AG10803 (cell line): ENCODE results near the gene ARMCX5.

ENCODE experiments used
- DNase-seq: peaks from one replicate; pipeline ENCODE4 v3.0.0; 2010; ENCODE audit warnings: low read depth
- H3K4me3 ChIP-seq: 2 replicates; pipeline ENCODE4 v1.5.1; 2011; ENCODE audit warnings: mild to moderate bottlenecking, low read length, control low read depth
- CTCF ChIP-seq: conservative IDR thresholded peaks from 2 replicates; pipeline ENCODE4 v1.5.1; 2011; ENCODE audit warnings: mild to moderate bottlenecking, low read length, control low read depth, inconsistent platforms

ARMCX5 gene

DNA sequence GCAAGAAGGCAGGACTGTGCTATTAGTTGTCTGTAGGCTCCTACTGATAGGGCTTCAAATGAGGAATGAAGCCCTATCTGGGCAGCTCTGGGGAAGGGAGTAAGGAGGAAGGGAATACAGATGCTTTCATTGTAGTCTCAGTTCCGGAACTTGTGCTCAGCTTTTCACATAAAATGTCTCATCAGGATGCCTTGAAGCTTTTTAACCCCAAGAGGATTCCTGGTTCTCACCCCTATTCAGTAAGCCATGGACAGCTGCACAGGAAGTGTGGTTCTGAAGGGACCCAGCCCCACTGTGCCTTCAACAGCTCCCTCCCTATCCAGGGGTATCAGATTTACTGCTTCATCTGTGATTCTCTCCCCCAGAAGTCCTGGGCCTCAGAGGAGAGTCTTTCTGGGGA, 5.0 kb downstream of the ARMCX5 start:
- no peak for TF ChIP-seq CTCF
- no peak for DNase-seq
- no peak overlapping the region for H3K4me3 ChIP-seq

GRCh38 chrX:102606115-102606514, 6.8 kb downstream of the ARMCX5 start:
- DNase-seq: no peak
- no peak for TF ChIP-seq CTCF
- no peak overlapping the region for H3K4me3 ChIP-seq

DNA sequence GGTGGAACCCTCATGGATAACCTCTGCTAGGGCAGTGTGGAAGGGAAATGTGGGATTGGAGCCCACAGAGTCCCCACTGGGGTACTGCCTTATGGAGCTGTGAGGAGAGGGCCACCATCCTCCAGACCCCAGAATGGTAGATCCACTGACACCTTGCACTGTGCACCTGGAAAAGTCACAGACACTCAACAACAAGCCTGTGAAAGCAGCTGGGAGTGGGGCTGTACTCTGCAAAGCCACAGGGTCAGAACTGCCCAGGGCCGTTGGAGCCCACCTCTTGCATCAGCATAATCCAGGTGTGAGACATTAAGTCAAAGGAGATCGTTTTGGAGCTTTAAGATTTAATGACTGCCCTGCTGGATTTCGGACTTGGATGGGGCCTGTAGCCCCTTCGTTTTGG, 11.6 kb downstream of the ARMCX5 start:
- DNase-seq: no peak
- TF ChIP-seq CTCF: no peak
- H3K4me3 ChIP-seq: no peak overlapping the region

DNA sequence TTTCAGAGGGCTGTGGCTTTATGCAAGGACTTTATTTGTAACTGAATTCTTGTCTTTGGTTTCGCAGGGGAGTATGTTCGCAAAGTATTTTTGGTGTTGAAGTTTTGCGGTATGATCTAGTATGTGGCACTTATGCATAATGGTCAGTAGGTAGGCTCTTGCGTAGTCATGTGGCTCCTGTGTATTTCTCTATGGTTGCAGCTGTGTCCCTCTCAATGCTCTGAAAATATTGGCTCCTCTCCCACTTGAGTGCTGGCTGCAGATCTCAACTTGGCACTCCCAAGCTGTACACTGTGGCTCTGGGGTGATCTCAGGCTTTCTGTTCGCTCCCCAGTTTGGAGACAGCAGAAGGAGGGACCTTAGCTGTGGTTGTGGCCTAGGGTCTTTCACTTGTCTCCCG, 24.8 kb downstream of the ARMCX5 start:
- H3K4me3 ChIP-seq: no peak overlapping the region
- TF ChIP-seq CTCF: no peak
- peak; percentile 5 for DNase-seq

- H3K4me3 ChIP-seq: no peak overlapping the region
- no peak for TF ChIP-seq CTCF
- no peak for DNase-seq
Observed at GRCh38 chrX:102627640-102628039, 28.3 kb downstream of the ARMCX5 start.

DNA sequence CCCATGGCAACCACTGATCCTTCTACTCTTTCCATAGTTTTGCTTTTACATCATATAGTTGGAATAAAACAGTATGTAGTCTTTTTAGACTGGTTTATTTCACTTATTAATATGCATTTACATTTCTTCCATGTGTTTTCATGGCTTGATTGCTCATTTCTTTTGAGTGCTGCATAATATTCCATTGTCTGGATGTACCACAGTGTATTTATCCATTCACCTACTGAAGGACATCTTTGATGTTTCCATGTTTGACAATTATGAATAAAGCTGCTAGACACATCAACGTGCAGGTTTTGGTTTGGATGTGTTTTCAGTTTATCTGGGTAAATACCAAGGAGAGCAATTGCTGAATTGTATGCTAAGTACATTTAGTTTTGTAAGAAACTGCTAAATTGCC, 38.2 kb downstream of the ARMCX5 start:
- DNase-seq: no peak
- no peak overlapping the region for H3K4me3 ChIP-seq
- no peak for TF ChIP-seq CTCF

DNA sequence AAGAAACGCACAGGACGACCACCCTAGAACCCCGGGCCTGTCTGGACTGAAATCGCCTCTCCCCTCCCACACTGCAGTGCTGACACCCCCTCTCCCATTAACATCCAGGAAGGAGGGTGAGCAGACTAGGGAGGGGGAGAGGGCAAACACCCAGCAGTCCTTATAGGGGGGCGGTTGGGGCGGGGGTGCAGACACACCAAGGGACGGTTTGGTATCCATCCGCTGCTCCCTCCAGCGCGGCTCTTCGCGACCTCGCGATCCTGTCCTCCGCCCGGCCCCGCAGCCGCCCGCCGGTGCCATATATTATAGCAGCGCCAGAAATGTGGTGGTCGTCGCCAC, 51.6 kb downstream of the ARMCX5 start:
- TF ChIP-seq CTCF: no peak
- DNase-seq: no peak
- H3K4me3 ChIP-seq: peak overlapping the region; percentile 62
